ENCODE measurements around the gene LRRC4. TPM values are rescaled to one million over a fixed set of nuclear protein-coding genes. Genes with fewer than 3 reads are reported as not detected.

The LRRC4 gene
- total RNA-seq, 1 donor from 2014 or later: 0.43 TPM

- DNase-seq (ENCODE audit: low spot score in 2 of 2): no peak
- Histone ChIP-seq H3K4me3 (no peak overlapping the region), H3K27me3 (no peaks in the 10 kb centered on the region), H3K9me3 (no peaks in the 10 kb centered on the region), H3K27ac (no peak overlapping the region), H3K4me1 (peaks cover 5 to 8% of the 10 kb centered on the region in 2 donors), H3K36me3 (no peaks in the 10 kb centered on the region)
- TF ChIP-seq CTCF (IDR thresholded peaks at IDR 0.05): no peak
- intact Hi-C loops (cut with DNase I): no loop called here
Measured at GRCh38 chr7:128030263-128030653, 979 bp downstream of the LRRC4 start.

GRCh38 chr7:128029405-128029995 lies 1.7 kb downstream of the LRRC4 start:
- intact Hi-C loops (cut with DNase I): no loop called here
- H3K27me3 ChIP-seq: no peaks in the 10 kb centered on the region
- no peak overlapping the region for H3K4me3 ChIP-seq
- no peak overlapping the region for H3K27ac ChIP-seq
- TF ChIP-seq CTCF (IDR thresholded peaks at IDR 0.05): no peak
- H3K36me3 ChIP-seq: no peaks in the 10 kb centered on the region
- no peak for DNase-seq (ENCODE audit: low spot score in 2 of 2)
- no peaks in the 10 kb centered on the region for H3K9me3 ChIP-seq
- peaks cover 5 to 8% of the 10 kb centered on the region in 2 donors for H3K4me1 ChIP-seq

- Histone ChIP-seq H3K36me3 (no peaks in the 10 kb centered on the region), H3K27me3 (no peaks in the 10 kb centered on the region), H3K9me3 (no peaks in the 10 kb centered on the region), H3K27ac (no peak overlapping the region), H3K4me3 (no peak overlapping the region), H3K4me1 (peaks cover 5 to 6% of the 10 kb centered on the region in 2 donors)
- TF ChIP-seq CTCF (IDR thresholded peaks at IDR 0.05): no peak
- intact Hi-C loops (cut with DNase I): no loop called here
- DNase-seq (ENCODE audit: low spot score in 2 of 2): no peak
Measured at GRCh38 chr7:128027485-128027980, 3.7 kb downstream of the LRRC4 start.

- intact Hi-C loops (cut with DNase I): no loop called here
- Histone ChIP-seq H3K4me3 (no peak overlapping the region), H3K36me3 (no peaks in the 10 kb centered on the region), H3K27me3 (no peaks in the 10 kb centered on the region), H3K27ac (no peak overlapping the region), H3K4me1 (peaks cover 2 to 5% of the 10 kb centered on the region in 2 donors), H3K9me3 (no peaks in the 10 kb centered on the region)
- TF ChIP-seq CTCF (IDR thresholded peaks at IDR 0.05): no peak
- no peak for DNase-seq (ENCODE audit: low spot score in 2 of 2)
Measured at GRCh38 chr7:128026551-128026950, 4.7 kb downstream of the LRRC4 start.

- H3K36me3 ChIP-seq: no peaks in the 10 kb centered on the region
- no peak overlapping the region for H3K27ac ChIP-seq
- no peaks in the 10 kb centered on the region for H3K9me3 ChIP-seq
- DNase-seq (ENCODE audit: low spot score in 2 of 2): no peak
- H3K4me1 ChIP-seq: peaks cover 0 to 3% of the 10 kb centered on the region in 2 donors
- no peak for TF ChIP-seq CTCF (IDR thresholded peaks at IDR 0.05)
- intact Hi-C loops (cut with DNase I): no loop called here
- no peak overlapping the region for H3K4me3 ChIP-seq
- no peaks in the 10 kb centered on the region for H3K27me3 ChIP-seq
Measured at GRCh38 chr7:128025819-128026218, 5.4 kb downstream of the LRRC4 start.

DNA sequence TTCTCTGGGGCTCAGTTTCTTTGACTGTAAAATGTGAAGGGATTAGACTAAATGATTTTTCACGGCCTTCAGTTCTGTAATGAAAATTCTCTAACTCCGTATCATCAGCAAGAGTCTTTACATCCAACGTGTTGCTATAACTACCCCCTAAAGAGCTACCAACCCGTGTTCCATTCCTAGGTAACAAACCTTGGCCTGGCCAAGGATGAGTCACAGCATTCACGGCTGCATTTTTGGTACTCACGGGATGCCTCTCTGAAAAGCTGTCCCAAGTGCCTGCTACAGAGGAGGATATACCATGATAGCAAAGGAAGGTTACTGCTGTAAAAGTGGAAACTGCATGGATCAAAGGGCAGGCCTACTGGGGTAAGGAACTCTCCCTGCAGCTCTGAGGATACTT lies 5.9 kb downstream of the LRRC4 start:
- Histone ChIP-seq H3K9me3 (no peaks in the 10 kb centered on the region), H3K27ac (no peak overlapping the region), H3K27me3 (no peaks in the 10 kb centered on the region), H3K4me1 (no peaks in the 10 kb centered on the region), H3K4me3 (no peak overlapping the region), H3K36me3 (peaks cover 0 to 1% of the 10 kb centered on the region in 2 donors)
- DNase-seq (ENCODE audit: low spot score in 2 of 2): no peak
- no peak for TF ChIP-seq CTCF (IDR thresholded peaks at IDR 0.05)
- intact Hi-C loops (cut with DNase I): no loop called here
